ENCODE results near the gene ALPP.

DNA sequence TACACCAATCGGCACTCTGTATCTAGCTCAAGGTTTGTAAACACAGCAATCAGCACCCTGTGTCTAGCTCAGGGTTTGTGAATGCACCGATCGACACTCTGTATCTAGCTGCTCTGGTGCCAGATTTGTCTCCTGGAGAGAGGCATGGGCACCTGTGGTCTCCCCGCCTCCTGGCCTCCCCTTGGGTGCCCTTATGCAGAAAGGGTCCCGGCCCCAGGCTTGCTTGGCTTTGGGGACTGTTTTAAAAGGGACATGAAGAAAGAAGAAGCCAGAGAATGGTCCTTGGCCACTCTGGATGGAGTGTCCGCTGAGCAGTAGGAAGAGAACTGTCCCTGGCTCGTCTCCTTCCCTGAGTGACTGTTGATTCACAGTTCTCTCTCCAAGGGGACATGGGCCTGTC lies 11.5 kb upstream of the ALPP start:
- TF ChIP-seq, protein P1, sequence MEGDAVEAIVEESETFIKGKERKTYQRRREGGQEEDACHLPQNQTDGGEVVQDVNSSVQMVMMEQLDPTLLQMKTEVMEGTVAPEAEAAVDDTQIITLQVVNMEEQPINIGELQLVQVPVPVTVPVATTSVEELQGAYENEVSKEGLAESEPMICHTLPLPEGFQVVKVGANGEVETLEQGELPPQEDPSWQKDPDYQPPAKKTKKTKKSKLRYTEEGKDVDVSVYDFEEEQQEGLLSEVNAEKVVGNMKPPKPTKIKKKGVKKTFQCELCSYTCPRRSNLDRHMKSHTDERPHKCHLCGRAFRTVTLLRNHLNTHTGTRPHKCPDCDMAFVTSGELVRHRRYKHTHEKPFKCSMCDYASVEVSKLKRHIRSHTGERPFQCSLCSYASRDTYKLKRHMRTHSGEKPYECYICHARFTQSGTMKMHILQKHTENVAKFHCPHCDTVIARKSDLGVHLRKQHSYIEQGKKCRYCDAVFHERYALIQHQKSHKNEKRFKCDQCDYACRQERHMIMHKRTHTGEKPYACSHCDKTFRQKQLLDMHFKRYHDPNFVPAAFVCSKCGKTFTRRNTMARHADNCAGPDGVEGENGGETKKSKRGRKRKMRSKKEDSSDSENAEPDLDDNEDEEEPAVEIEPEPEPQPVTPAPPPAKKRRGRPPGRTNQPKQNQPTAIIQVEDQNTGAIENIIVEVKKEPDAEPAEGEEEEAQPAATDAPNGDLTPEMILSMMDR (IDR thresholded peaks at IDR 0.05) = no peak
- no peak for TF ChIP-seq POLR2AphosphoS5 (IDR thresholded peaks at IDR 0.05; ENCODE audit: insufficient read depth in 1 of 2, low read depth in 1 of 2)

All from vagina (tissue), 2 donors.